Left lung (tissue), 10 donors: ENCODE data around the gene DAZAP1. TPM values are rescaled to one million over a fixed set of nuclear protein-coding genes. Genes with fewer than 3 reads are reported as not detected.

Experiments
- ATAC-seq: fragments of 200-7000 bp; cut with Tn5 transposase; one replicate; pipeline ENCODE4 v1.9.1; 2020; ENCODE audit warnings: moderate library complexity
- DNase-seq, 4 donors: peaks; one replicate each; pipeline ENCODE4 v3.0.0-alpha.2; 2013 to 2020
- H3K27ac ChIP-seq, 2 donors: fragments of 200-600 bp; sonication (generic) in 1 of 2; one replicate each; pipeline versions ENCODE4 v1.5.0 to v1.8.0; 2020 to 2021
- H3K27me3 ChIP-seq, 2 donors: fragments of 200-600 bp; sonication (generic) in 1 of 2; one replicate each; pipeline versions ENCODE4 v1.5.0 to v1.8.0; 2020 to 2021
- H3K36me3 ChIP-seq, 2 donors: fragments of 200-600 bp; sonication (generic) in 1 of 2; one replicate each; pipeline versions ENCODE4 v1.5.0 to v1.8.0; 2020 to 2021
- H3K4me1 ChIP-seq, 2 donors: fragments of 200-600 bp; one replicate each; pipeline ENCODE4 v1.8.0; 2021
- H3K4me3 ChIP-seq, 2 donors: fragments of 200-600 bp; sonication (generic) in 1 of 2; one replicate each; pipeline versions ENCODE4 v1.5.0 to v1.8.0; 2020 to 2021; ENCODE audit warnings: mild to moderate bottlenecking in 1 of 2
- H3K9me3 ChIP-seq, 2 donors: fragments of 200-600 bp; sonication (generic) in 1 of 2; one replicate each; pipeline versions ENCODE4 v1.5.0 to v1.8.0; 2020 to 2021
- CTCF ChIP-seq, 2 donors: fragments of 200-600 bp; sonication (generic) in 1 of 2; IDR thresholded peaks; one replicate each; pipeline versions ENCODE4 v1.5.0 to v1.8.0; 2021; ENCODE audit warnings: antibody characterized with exemption in 2 of 2
- intact Hi-C, 2 donors: fragments of 100-400 bp; cut with DNase I; formaldehyde crosslinking; loops; one replicate each; pipeline versions ENCODE4 v1.11.2 to v1.14.2; 2022
- polyA plus RNA-seq, 6 donors: library from polyadenylated mRNA; unstranded; fragments of 120-200 nt; gene quantifications; one replicate each; pipeline ENCODE4 v1.2.1, GENCODE V29; 2013; ENCODE audit not compliant: insufficient read length in 6 of 6
- total RNA-seq, 2 donors: library from RNA; stranded (reverse); fragmentation: NEBNext Ultra II Directional; extraction: Animal tissue kit (Norgen Biotek cat#: 25700); gene quantifications; one replicate each; pipeline ENCODE4 v1.2.1, GENCODE V29; 2021
- donor health status: DM: no; HTN: yes; CAD: no.
- donor health status: DM: no; HTN: no; CAD: no.

Gene DAZAP1
- total and polyA plus RNA-seq, 8 donors = 86.4 to 132 (median 93.7) TPM

GRCh38 chr19:1400281-1401137 lies 6.9 kb upstream of the DAZAP1 start:
- TF ChIP-seq CTCF (IDR thresholded peaks at IDR 0.05) = no peak
- peak; percentile 52 for ATAC-seq
- Histone ChIP-seq H3K9me3 (no peaks in the 10 kb centered on the region), H3K27me3 (peaks cover 0 to 64% of the 10 kb centered on the region in 2 donors), H3K36me3 (no peaks in the 10 kb centered on the region), H3K4me1 (peaks cover 6 to 35% of the 10 kb centered on the region in 2 donors), H3K4me3 (peak overlapping the region; percentile 47 to 65), H3K27ac (no peak overlapping the region)
- DNase-seq = peak in 1 of 4 donors; percentile 80
- intact Hi-C loops = no loop called here

DNA sequence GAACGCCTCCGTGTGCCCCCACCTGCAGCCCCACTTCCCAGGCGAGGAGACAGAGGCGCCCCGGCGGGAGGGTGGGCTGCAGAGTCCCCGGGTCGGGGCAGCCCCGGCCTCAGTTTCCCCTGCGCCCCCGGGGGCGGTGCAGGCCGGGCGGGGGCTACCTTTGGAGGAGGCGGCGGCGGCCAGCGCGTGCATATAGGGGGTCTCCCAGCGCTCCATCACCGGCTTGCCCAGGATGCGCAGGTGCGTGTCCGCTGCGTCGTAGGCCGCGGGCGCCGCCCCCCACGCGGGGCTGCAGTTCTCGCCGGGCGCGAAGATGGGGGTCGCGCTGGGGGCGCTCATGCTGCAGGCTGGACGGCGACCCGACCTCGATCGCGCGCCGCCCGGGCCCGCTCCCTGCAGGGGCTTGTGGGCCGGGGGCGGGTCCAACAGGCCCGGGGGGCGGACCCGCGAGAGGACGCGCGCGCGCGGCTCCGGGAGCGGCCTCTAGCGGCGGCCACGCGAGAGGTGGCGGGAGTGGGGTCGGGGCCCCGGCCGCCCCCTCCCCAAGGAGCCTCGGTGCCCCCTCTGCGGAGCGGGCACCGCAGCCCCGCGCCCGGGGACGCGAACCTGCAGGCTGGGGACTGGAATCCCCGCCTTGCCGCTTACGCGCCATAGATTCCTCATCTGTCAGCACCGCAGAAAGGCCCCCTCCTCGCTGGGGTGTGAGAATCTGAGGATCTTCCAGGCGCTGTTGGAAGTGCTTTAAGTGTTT lies 6.1 kb upstream of the DAZAP1 start, which contains the start of gene GAMT:
Gene GAMT (minus strand): TSS at position 405 of the 751 bp plus-strand sequence. CDS start 66 bp downstream, at position 339.
- H3K4me3 ChIP-seq = peak within 1 kb of the TSS; percentile 47 to 65
- DNase-seq (peak in 2 of 4 donors; percentile 51 to 83), ATAC-seq (peak; percentile 74)
- TF ChIP-seq CTCF (IDR thresholded peaks at IDR 0.05) = peak in 1 of 2 donors; percentile 44
- H3K27me3 ChIP-seq = peaks cover 0 to 62% of the 10 kb centered on the region in 2 donors
- H3K4me1 ChIP-seq = peaks cover 6 to 39% of the 10 kb centered on the region in 2 donors
- intact Hi-C loops = no loop called here
- no peaks in the 10 kb centered on the region for H3K9me3 ChIP-seq
- H3K36me3 ChIP-seq = no peaks in the 10 kb centered on the region
- H3K27ac ChIP-seq = no peak within 1 kb of the TSS

DNA sequence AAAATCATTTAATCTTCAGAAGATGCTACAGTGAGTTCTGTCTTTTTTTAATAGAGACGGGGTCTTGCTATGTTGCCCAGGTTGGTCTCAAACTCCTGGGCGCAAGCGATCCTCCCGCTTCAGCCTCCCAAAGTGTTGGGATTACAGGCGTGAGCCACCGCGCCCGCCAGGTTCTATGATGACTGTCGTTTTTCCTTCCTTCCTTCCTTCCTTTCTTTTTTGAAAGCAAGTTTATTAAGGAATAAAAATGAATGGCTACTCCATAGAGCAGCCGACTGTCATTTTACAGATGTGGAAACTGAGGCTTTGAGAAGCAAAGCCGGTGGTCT lies 5.5 kb upstream of the DAZAP1 start:
- Histone ChIP-seq H3K9me3 (no peaks in the 10 kb centered on the region), H3K27me3 (peaks cover 0 to 59% of the 10 kb centered on the region in 2 donors), H3K4me3 (peak overlapping the region in 1 of 2 donors; percentile 47), H3K36me3 (no peaks in the 10 kb centered on the region), H3K4me1 (peaks cover 10 to 44% of the 10 kb centered on the region in 2 donors), H3K27ac (no peak overlapping the region)
- no peak for TF ChIP-seq CTCF (IDR thresholded peaks at IDR 0.05)
- intact Hi-C loops = no loop called here
- ATAC-seq (no peak), DNase-seq (no peak)

DNA sequence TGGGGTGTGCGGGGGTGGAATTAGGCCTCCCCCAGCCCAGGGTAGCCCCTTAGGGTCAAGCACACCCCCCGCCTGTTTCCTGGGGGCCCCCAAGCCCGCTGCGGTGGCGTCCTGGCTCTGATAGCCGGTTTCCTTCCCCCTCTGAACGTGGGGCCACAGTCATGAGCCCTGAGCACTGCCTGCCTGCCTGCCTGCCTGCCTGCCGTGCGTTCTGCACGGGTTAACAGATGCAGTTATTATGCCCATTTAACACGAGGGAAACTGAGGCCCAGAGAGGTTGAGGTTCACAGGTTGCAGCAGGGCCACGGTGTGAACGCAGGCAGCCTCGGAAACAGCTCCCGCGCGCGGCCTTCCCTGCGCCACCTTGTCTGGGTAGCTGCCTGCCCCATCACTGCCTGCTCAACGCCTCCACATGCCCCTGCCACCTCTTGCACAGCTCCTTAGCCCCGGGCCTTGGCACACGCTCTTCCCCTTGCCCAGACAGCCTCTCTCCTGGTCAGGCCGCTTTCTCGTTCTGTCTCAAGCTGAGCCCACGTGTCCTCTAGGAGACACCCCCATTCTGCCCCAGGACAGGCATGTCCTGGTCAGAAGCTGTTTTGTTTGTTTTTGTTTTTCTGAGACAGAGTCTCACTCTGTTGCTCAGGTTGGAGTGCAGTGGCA lies 4.8 kb upstream of the DAZAP1 start:
- Histone ChIP-seq H3K27me3 (peaks cover 0 to 59% of the 10 kb centered on the region in 2 donors), H3K4me1 (peaks cover 10 to 45% of the 10 kb centered on the region in 2 donors), H3K4me3 (no peak overlapping the region), H3K36me3 (no peaks in the 10 kb centered on the region), H3K9me3 (no peaks in the 10 kb centered on the region), H3K27ac (no peak overlapping the region)
- intact Hi-C loops = no loop called here
- no peak for DNase-seq
- ATAC-seq = no peak
- TF ChIP-seq CTCF (IDR thresholded peaks at IDR 0.05) = no peak
